ENCODE results near the gene RRP36.

RRP36 gene

DNA sequence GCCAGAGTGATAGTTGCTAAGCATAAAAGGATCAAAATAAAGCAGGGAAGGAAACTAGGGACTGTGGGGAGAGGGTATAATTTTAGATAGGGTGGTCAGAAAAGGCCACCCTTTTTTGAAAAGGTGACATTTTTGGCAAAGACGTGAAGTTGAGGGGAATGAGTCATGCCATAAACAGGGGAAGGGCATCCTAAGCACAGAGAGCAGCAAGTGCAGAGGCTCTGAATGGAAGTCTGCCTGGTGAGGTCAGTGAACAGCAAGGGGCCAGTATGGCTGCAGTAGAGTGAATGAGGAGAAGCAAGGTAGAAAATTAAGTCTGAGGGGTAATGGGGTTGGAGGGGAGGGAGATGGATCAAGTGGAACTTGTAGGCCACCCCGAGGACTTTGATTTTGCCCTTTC is 40.4 kb downstream of the RRP36 start:
- Histone ChIP-seq H3K27ac (ENCODE audit: extremely low read depth, low read depth, low read length) (no peak overlapping the region), H3K4me3 (ENCODE audit: low read depth, low read length) (no peak overlapping the region), H3K4me1 (ENCODE audit: control insufficient read depth, insufficient read depth, low read length) (peaks cover 9% of the 10 kb centered on the region), H3K36me3 (ENCODE audit: control insufficient read depth in 2 of 2, insufficient read depth in 1 of 2, low read length in 2 of 2) (peaks cover 16 to 59% of the 10 kb centered on the region in 2 experiments; a peak in 2 of 3 replicates), H3K9me3 (ENCODE audit: control insufficient read depth, insufficient read depth, low read depth, low read length) (no peaks in the 10 kb centered on the region)
- CTCF ChIA-PET: interaction anchor here (0.6 to 4.6 kb wide), 3 partner anchors 81 to 108 kb away, joined by 3 to 26 read pairs (median 6); no protein-coding TSS in a partner anchor
- POLR2A ChIA-PET: no interaction called here
- TF ChIP-seq ZNF121 (tag by site-specific recombination; IDR thresholded peaks at IDR 0.05) (no peak), ZBTB20 (tag by site-specific recombination; IDR thresholded peaks at IDR 0.05) (no peak), ZBTB7A (tag by site-specific recombination; IDR thresholded peaks at IDR 0.05; ENCODE audit: low read depth) (no peak), ZNF626 (tag by site-specific recombination; IDR thresholded peaks at IDR 0.05) (no peak)
- TF ChIP-seq, protein P1, sequence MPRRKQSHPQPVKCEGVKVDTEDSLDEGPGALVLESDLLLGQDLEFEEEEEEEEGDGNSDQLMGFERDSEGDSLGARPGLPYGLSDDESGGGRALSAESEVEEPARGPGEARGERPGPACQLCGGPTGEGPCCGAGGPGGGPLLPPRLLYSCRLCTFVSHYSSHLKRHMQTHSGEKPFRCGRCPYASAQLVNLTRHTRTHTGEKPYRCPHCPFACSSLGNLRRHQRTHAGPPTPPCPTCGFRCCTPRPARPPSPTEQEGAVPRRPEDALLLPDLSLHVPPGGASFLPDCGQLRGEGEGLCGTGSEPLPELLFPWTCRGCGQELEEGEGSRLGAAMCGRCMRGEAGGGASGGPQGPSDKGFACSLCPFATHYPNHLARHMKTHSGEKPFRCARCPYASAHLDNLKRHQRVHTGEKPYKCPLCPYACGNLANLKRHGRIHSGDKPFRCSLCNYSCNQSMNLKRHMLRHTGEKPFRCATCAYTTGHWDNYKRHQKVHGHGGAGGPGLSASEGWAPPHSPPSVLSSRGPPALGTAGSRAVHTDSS (tag by site-specific recombination; IDR thresholded peaks at IDR 0.05): no peak
- TF ChIP-seq, protein P2, sequence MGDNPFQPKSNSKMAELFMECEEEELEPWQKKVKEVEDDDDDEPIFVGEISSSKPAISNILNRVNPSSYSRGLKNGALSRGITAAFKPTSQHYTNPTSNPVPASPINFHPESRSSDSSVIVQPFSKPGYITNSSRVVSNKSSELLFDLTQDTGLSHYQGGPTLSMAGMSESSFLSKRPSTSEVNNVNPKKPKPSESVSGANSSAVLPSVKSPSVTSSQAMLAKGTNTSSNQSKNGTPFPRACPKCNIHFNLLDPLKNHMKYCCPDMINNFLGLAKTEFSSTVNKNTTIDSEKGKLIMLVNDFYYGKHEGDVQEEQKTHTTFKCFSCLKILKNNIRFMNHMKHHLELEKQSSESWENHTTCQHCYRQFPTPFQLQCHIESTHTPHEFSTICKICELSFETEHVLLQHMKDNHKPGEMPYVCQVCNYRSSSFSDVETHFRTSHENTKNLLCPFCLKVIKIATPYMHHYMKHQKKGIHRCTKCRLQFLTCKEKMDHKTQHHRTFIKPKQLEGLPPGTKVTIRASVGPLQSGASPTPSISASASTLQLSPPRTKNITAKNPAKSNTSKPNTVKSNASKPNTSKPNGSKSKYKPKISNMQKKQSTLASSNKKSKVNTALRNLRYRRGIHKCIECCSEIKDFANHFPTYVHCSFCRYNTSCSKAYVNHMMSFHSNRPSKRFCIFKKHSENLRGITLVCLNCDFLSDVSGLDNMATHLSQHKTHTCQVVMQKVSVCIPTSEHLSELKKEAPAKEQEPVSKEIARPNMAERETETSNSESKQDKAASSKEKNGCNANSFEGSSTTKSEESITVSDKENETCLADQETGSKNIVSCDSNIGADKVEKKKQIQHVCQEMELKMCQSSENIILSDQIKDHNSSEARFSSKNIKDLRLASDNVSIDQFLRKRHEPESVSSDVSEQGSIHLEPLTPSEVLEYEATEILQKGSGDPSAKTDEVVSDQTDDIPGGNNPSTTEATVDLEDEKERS (tag by site-specific recombination; IDR thresholded peaks at IDR 0.05): no peak
- TF ChIP-seq, protein P3, sequence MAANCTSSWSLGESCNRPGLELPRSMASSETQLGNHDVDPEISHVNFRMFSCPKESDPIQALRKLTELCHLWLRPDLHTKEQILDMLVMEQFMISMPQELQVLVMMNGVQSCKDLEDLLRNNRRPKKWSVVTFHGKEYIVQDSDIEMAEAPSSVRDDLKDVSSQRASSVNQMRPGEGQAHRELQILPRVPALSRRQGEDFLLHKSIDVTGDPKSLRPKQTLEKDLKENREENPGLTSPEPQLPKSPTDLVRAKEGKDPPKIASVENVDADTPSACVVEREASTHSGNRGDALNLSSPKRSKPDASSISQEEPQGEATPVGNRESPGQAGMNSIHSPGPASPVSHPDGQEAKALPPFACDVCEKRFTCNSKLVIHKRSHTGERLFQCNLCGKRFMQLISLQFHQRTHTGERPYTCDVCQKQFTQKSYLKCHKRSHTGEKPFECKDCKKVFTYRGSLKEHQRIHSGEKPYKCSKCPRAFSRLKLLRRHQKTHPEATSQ (tag by site-specific recombination; IDR thresholded peaks at IDR 0.05): no peak

DNA sequence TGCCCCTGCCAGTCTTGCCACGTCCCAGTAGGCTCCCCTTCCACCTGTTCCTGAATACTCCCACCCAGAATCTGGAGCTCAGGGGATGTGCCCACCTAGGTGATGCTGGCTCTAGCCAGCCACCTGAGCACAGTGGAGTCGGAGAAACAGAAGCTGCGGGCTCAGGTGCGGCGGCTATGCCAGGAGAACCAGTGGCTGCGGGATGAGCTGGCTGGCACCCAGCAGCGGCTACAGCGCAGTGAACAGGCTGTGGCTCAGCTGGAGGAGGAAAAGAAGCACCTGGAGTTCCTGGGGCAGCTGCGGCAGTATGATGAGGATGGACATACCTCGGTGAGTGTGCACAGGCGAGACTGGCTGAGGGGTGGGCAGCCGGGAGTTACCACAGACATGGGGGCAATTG is 41.4 kb downstream of the RRP36 start:
- Histone ChIP-seq H3K4me1 (ENCODE audit: control insufficient read depth, insufficient read depth, low read length) (peaks cover 9% of the 10 kb centered on the region), H3K4me3 (ENCODE audit: low read depth, low read length) (no peak overlapping the region), H3K36me3 (ENCODE audit: control insufficient read depth in 2 of 2, insufficient read depth in 1 of 2, low read length in 2 of 2) (peaks cover 9 to 52% of the 10 kb centered on the region in 2 experiments; a peak in 2 of 3 replicates), H3K9me3 (ENCODE audit: control insufficient read depth, insufficient read depth, low read depth, low read length) (no peaks in the 10 kb centered on the region), H3K27ac (ENCODE audit: extremely low read depth, low read depth, low read length) (no peak overlapping the region)
- CTCF ChIA-PET: interaction anchor here (0.7 to 2.4 kb wide), 5 partner anchors 9 to 162 kb away, joined by 3 to 8 read pairs (median 3); no protein-coding TSS in a partner anchor
- no peak for TF ChIP-seq HOXA7 (CRISPR knock-in tag; IDR thresholded peaks at IDR 0.05; ENCODE audit: borderline replicate concordance)
- no peak for TF ChIP-seq ZXDB (tag by site-specific recombination; IDR thresholded peaks at IDR 0.05)
- no peak for TF ChIP-seq ZFP69B (tag by site-specific recombination; IDR thresholded peaks at IDR 0.05)
- no peak for TF ChIP-seq ZNF214 (tag by site-specific recombination; IDR thresholded peaks at IDR 0.05; ENCODE audit: borderline replicate concordance)
- no peak for TF ChIP-seq ZNF239 (tag by site-specific recombination; IDR thresholded peaks at IDR 0.05)
- TF ChIP-seq, protein P4, sequence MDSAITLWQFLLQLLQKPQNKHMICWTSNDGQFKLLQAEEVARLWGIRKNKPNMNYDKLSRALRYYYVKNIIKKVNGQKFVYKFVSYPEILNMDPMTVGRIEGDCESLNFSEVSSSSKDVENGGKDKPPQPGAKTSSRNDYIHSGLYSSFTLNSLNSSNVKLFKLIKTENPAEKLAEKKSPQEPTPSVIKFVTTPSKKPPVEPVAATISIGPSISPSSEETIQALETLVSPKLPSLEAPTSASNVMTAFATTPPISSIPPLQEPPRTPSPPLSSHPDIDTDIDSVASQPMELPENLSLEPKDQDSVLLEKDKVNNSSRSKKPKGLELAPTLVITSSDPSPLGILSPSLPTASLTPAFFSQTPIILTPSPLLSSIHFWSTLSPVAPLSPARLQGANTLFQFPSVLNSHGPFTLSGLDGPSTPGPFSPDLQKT (IDR thresholded peaks at IDR 0.05; ENCODE audit: borderline replicate concordance, low read depth, low read length): no peak
- TF ChIP-seq ZNF302 (tag by site-specific recombination; IDR thresholded peaks at IDR 0.05; ENCODE audit: low read depth): no peak
- TF ChIP-seq MZF1 (tag by site-specific recombination; IDR thresholded peaks at IDR 0.05; ENCODE audit: borderline replicate concordance): no peak
- TF ChIP-seq SCRT2 (tag by site-specific recombination; IDR thresholded peaks at IDR 0.05): no peak
- no peak for TF ChIP-seq ZNF426 (tag by site-specific recombination; IDR thresholded peaks at IDR 0.05)
- no peak for TF ChIP-seq ZNF423 (tag by site-specific recombination; IDR thresholded peaks at IDR 0.05)
- POLR2A ChIA-PET: interaction anchor here (1.0 kb wide), 1 partner anchor 9 kb away, joined by 4 read pairs; the partner anchor contains the start of gene CUL7
